HG03135 (cell line): ENCODE data around the gene PTPRT.

Experiments
- ATAC-seq: cut with Tn5 transposase; IDR thresholded peaks from one replicate; pipeline ENCODE4 v1.9.1; 2021; ENCODE audit warnings: mild to moderate bottlenecking, moderate library complexity; ENCODE audit not compliant: unreplicated experiment

PTPRT gene

GRCh38 chr20:42846784-42847490 lies 342.8 kb downstream of the PTPRT start:
- no peak for ATAC-seq

GRCh38 chr20:42844751-42845150 lies 345.0 kb downstream of the PTPRT start:
- ATAC-seq = no peak

GRCh38 chr20:42837456-42837855 lies 352.2 kb downstream of the PTPRT start:
- no peak for ATAC-seq

- ATAC-seq = no peak
Observed at GRCh38 chr20:42836339-42836738, 353.4 kb downstream of the PTPRT start.

GRCh38 chr20:42807876-42808275 lies 381.8 kb downstream of the PTPRT start:
- ATAC-seq = no peak

- no peak for ATAC-seq
Observed at GRCh38 chr20:42795111-42795695, 394.5 kb downstream of the PTPRT start.

- ATAC-seq = no peak
Observed at GRCh38 chr20:42792052-42792451, 397.7 kb downstream of the PTPRT start.

- ATAC-seq = no peak
Observed at GRCh38 chr20:42790111-42790510, 399.6 kb downstream of the PTPRT start.

- ATAC-seq = no peak
Observed at GRCh38 chr20:42788707-42789106, 401.0 kb downstream of the PTPRT start.

GRCh38 chr20:42785041-42785440 lies 404.7 kb downstream of the PTPRT start:
- ATAC-seq = no peak

GRCh38 chr20:42779216-42779615 lies 410.5 kb downstream of the PTPRT start:
- no peak for ATAC-seq

GRCh38 chr20:42775866-42776265 lies 413.8 kb downstream of the PTPRT start:
- ATAC-seq = no peak

GRCh38 chr20:42775037-42775436 lies 414.7 kb downstream of the PTPRT start:
- ATAC-seq = no peak

- ATAC-seq = no peak
Observed at GRCh38 chr20:42763015-42763414, 426.7 kb downstream of the PTPRT start.

- ATAC-seq = no peak
Observed at GRCh38 chr20:42756991-42757390, 432.7 kb downstream of the PTPRT start.

- ATAC-seq = no peak
Observed at GRCh38 chr20:42754706-42755105, 435.0 kb downstream of the PTPRT start.

- ATAC-seq = no peak
Observed at GRCh38 chr20:42752620-42753019, 437.1 kb downstream of the PTPRT start.

- ATAC-seq = no peak
Observed at GRCh38 chr20:42749556-42749955, 440.1 kb downstream of the PTPRT start.

GRCh38 chr20:42747765-42748411 lies 441.8 kb downstream of the PTPRT start:
- no peak for ATAC-seq

- no peak for ATAC-seq
Observed at GRCh38 chr20:42744756-42745465, 444.8 kb downstream of the PTPRT start.

- no peak for ATAC-seq
Observed at GRCh38 chr20:42742926-42743325, 446.8 kb downstream of the PTPRT start.

- ATAC-seq = no peak
Observed at GRCh38 chr20:42741906-42742305, 447.8 kb downstream of the PTPRT start.
